NCI-H226 (cell line): ENCODE data around the gene C16orf95.

ENCODE experiments used
- DNase-seq: peaks from one replicate; pipeline ENCODE4 v3.0.0-alpha.2; 2015

The C16orf95 gene

DNA sequence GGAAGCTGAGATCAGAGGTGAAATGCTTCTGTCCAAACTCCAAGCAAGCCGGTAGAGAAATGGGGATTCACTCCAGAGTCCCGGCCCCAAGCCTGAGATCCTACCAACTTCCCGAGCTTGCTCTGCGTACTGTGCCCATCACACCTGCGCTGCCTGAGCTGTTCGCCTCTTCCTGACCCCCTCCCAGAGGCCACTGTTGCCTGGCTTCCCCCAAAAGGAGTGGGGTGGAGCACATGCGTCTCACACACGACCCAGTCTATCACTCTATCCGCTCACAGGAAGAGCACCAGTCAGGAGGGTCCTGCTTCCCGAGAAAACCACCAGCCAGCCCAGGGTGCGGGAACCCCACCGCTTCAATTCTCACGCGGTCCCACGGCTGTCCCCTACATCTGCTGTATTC, 13.5 kb upstream of the C16orf95 start:
- DNase-seq = no peak

- no peak for DNase-seq
These were observed 13.0 kb upstream of the C16orf95 start for GRCh38 chr16:87330257-87330624.

- DNase-seq = no peak
These were observed 12.5 kb upstream of the C16orf95 start for GRCh38 chr16:87329436-87330256.

DNA sequence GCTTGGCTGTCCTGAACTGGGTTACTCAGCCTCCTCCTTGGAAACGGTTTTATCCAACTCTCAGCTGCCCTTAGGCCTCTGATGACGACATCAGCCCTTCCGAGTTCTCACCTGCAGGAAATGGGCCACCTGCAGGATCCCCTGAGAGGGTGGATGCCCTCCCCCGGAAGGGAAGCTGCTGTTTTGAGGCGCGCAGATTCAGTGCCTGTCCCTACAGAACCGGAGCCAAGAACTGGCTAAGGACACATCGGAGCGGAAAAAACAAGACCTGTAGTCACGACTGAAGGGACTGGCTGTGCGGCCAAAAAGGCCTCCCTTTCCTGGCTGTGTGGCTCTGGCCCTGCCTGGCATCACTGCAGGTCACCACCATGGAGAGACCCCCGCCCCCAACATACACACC, 11.7 kb upstream of the C16orf95 start:
- no peak for DNase-seq

GRCh38 chr16:87327798-87328495, 10.8 kb upstream of the C16orf95 start:
- DNase-seq = no peak

GRCh38 chr16:87326151-87326571, 9.0 kb upstream of the C16orf95 start:
- DNase-seq = no peak

DNA sequence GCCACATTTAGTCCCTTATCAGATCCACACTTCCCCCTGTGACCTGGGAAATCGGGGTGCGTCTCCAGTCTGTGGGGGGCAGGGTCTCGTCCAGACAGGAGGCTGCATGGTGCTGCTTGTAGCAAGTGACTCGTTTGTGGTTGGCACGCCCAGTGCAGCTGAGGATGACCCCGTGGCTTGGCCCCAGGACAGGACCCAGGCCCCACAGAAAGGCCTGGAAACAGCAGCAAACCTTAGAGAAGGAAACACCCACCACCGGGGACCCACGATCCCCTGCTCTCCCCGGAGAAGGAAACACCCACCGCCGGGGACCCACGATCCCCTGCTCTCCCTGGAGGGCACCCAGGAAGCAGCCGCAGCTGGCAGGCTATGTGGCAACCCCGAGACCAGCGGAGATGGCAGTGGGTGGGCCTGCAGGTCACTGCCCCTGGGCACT, 8.2 kb upstream of the C16orf95 start:
- DNase-seq = no peak

DNA sequence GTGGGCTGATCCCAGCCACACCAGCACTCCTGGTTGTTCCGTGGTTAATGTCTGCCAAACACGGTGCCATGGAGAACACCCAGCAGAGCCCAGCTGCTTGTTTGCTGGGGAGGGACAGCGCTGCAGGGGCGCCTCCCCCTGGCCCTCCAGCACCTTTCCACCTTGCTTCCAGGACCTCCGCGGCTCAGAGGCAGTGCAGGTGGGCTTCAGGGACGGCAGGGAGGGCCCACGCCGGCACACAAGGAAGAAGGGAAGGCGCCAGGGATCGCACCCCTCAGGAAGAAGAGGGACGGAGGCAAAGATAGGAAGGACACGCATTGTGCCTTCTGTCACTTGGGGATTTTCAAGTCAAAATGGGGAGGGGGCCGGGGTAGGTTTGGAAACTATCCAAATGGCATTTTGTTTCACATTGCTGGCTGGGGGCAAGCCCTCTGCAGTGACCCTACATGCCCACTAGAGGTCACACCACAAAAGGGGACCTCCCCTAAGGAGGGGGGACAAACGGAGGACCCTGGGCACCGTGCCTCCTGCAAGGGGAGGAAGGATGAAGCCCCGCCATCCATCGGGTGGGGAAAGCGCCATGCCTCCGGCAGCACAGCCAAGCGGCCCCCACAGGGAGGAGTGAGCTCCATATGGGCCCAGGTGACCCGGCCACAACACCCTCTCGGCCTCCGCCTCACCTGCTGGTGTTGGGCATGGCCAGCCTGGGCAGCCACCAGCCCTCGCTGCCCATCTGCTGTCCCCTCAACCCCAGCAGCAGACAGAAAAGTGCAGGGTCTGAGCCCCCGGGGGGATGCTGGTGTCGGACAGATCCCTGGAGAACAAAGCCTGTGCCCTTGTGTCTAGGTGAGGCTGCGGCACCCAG, 7.5 kb upstream of the C16orf95 start:
- DNase-seq = no peak

GRCh38 chr16:87323727-87324410, 6.7 kb upstream of the C16orf95 start:
- no peak for DNase-seq

DNA sequence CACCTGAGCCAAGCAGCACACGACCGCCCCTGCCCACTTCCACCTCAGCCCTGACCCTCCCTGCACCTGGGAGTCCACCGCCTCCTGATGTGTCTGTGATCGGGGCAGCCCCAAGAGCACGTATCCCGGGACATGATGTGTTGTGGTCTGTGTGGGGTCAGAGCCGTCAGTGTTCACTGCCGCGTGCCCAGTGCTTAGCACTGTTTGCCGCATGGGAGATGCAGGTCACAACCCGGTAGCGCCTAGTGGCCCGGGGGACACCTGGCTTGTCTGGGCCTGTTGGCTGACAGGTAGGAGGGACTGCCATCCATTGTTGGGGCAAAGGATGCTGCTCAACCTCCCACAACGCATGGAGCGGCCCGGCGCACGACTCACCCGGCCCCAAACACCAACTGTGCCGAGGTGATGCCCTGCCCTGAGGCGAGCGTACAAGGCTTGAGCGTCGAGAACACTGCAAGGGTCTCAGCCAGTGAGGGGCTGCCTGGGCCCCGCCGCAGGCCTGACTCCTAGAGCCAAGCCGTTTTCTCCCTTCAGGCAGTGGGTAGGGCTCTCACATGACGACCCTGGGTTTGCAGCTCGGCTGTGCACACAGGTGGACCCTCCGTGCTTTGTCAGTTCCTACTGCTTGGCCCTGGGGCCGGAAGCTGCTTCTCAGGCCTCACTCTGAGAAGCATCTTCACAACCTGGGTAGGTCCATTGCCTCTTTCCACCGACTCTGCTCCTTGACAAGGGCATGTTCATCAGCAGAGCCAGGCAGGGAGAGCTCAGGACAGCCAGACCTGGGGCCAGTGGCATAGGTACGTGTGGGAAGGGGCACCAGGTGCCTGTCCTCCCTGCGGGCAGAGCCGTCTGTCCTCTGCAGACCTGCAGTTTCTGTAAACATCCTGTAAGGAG, 5.9 kb upstream of the C16orf95 start:
- DNase-seq = no peak

DNA sequence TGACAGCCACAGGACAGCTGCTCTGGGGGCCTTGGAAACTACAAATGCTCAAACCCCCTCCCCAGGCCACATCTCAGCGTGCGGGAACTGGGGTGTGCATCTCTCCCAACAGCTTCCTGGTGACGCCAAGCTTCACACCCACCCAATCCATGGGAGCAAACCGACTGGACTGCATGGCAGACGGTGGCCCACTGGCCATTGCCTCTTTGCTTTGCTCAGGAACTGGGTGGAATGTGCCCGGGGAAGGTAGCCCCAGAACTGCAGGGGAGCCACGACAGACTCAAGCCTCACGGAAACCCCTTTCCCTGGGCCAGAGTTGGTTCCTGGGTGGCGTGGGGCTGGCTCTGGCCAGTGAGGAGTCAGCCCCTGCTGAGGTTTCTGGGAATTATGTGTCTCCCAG, 5.2 kb upstream of the C16orf95 start:
- DNase-seq = no peak

DNA sequence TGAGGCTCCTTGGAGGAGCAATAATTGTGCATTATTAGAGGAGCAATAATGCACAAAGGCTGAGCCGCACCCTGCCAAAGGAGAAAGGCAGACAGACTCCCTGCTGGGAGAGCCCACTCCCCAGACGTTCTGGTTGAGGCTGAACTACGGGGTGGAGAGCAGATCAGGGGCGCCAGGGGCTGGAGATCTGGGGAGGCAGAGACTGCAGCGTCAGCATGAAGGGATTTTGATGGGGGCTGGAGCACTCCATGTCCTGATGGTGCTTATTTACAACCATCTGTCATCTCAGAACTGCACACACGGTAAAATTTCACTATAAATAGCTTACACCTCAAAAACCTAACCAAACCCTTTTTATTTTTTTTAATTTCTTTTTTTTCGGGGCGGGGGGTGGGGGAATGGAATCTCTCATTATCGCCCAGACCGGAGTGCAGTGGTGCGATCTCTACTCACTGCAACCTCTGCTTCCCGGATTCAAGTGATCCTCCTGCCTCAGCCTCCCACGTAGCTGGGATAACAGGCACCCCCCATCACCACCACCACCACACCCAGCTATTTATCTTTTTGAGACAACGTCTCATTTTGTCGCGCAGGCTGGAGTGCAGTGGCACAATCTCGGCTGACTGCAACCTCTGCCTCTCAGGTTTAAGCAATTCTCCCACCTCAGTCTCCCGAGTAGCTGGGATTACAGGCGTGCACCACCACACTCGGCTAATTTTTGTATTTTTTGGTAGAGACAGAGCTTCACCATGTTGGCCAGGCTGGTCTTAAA, 4.3 kb upstream of the C16orf95 start:
- DNase-seq = no peak

GRCh38 chr16:87320510-87321227, 3.5 kb upstream of the C16orf95 start:
- no peak for DNase-seq

GRCh38 chr16:87319997-87320491, 2.9 kb upstream of the C16orf95 start:
- DNase-seq = no peak

GRCh38 chr16:87319011-87319410, 1.8 kb upstream of the C16orf95 start:
- DNase-seq = no peak

DNA sequence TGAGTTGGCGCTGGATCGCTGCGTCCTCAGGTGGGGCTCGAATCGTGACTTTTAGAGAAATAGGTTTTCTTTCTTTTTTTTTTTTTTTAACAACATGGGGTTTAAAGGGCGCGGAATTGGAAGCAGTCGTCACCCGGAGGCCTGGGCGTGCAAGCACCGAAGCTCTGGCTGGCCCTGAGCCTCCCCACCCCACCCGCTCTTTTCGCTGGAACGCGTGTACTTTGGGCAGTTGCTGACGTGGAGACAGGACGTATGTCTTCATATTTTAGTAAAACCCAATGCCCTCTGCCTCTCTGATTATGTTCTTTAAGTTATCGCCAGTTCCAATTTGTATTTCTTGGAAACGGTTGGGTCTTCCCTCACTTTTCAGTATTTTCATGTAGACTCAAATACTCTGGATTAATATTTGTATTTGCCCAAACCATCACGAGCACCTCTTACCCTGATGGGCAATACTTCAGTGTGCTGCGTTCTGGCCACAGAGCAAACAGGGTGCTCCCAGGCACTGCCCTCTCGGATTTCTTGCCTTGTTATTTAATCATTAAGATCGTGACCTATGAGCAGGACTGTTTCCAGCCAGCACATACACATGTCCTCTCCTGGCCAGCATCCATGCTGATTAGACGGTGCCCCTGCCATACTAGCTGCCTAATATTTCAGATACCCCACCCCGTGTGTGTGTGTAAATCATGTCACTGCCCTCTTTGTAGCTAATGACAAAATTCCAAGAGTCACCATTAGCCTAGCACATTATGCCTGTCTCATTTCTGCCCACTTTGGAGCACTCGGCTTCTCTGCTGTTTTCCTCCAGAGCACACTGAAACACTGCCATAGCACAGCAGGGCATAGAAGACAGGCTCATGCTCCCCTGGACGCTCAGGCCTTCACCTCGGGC, 805 bp upstream of the C16orf95 start:
- DNase-seq = no peak

- no peak for DNase-seq
These were observed 706 bp downstream of the C16orf95 start for GRCh38 chr16:87316450-87316922.

- DNase-seq = no peak
These were observed 2.2 kb downstream of the C16orf95 start for GRCh38 chr16:87314990-87315420.

- DNase-seq = no peak
These were observed 5.2 kb downstream of the C16orf95 start for GRCh38 chr16:87312008-87312407.
